IPS-15b (cell line): ENCODE data around the gene VPS37B.
A peak's percentile ranks its signal among the peaks of the same experiment; 100 is the strongest.

Experiments
- H3K27me3 ChIP-seq: one replicate; pipeline ENCODE4 v1.6.1; 2013; ENCODE audit warnings: low read length; ENCODE audit not compliant: control insufficient read depth, insufficient read depth
- H3K36me3 ChIP-seq: one replicate; pipeline ENCODE4 v1.6.1; 2013; ENCODE audit warnings: low read length; ENCODE audit not compliant: control insufficient read depth, insufficient read depth
- H3K4me1 ChIP-seq: one replicate; pipeline ENCODE4 v1.6.1; 2013; ENCODE audit warnings: mild to moderate bottlenecking, low read length; ENCODE audit not compliant: control insufficient read depth, insufficient read depth
- H3K4me3 ChIP-seq: one replicate; pipeline ENCODE4 v1.5.1; 2013; ENCODE audit warnings: low read depth, low read length
- H3K9ac ChIP-seq: one replicate; pipeline ENCODE4 v1.6.1; 2013; ENCODE audit warnings: low read depth, mild to moderate bottlenecking, low read length
- H3K9me3 ChIP-seq: one replicate; pipeline ENCODE4 v1.6.1; 2013; ENCODE audit warnings: mild to moderate bottlenecking, low read length; ENCODE audit not compliant: control insufficient read depth, insufficient read depth

Gene VPS37B

DNA sequence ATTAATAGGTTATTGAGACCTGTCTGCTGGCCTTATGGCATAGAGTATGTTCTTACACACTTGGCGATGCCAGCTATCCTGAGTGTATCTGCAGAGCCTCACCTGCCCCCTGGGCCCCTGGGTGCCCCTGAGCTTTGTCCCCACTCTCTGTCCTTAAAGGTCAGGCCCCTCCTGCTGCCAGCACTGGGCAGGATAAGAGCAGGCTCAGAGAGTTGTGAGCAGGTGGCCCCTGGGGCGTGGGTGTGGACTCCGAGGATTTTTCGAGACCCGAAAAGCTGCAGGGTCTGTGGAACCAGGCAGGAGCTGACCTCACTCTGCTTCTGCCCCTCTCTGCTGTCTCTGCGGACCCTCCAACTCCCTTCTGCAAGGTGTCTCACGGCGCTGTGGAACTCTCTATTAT, 52.5 kb downstream of the VPS37B start:
- Histone ChIP-seq H3K4me1 (peaks cover 3% of the 10 kb centered on the region), H3K9me3 (no peaks in the 10 kb centered on the region), H3K27me3 (no peaks in the 10 kb centered on the region), H3K36me3 (no peaks in the 10 kb centered on the region), H3K9ac (no peak overlapping the region), H3K4me3 (no peak overlapping the region)

DNA sequence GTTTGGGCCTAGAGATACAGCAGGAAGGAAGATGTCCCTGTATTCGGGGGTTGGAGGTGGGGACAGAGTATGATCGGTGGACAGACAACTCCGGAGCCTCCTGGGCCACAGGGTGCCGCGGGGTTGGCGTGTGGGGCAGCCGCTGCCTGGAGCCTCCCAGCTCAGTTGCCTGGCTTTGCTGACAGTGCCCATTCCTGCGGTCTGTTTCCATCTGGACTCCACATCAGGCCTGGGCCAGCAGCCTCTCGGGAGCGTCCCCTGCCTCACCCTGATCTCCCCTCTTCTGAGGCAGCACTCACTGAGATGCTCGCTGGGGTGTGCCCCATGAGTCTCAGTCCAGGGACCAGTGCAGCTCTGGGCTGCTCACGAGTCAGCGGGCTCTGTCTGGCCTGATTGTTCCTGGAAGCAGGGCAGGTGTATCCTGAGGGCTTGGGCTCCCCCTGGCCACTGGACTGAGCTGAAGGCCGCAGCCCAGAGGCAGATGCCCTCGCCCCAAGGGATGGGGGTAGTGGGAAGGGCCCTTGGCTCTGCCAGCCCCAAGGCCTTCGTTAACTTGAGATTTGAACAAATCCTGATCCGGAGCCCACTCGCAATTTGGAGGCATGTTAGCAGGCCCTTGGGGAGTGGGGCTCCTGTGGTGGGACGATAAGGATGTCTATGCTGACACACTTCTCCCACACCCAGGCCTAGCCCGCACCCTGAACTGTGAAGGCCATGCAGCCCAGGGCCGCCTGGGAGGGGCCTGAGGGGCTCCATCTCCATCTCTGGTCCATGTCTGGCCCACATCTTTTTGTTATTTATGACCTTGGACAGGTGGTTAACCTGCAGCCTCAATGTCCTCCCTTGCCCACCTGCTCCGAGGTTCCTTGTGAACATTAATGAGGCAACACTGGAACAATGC, 53.2 kb downstream of the VPS37B start:
- no peaks in the 10 kb centered on the region for H3K36me3 ChIP-seq
- peaks cover 5% of the 10 kb centered on the region for H3K4me1 ChIP-seq
- H3K27me3 ChIP-seq: peaks cover 1% of the 10 kb centered on the region
- no peaks in the 10 kb centered on the region for H3K9me3 ChIP-seq
- H3K4me3 ChIP-seq: no peak overlapping the region
- no peak overlapping the region for H3K9ac ChIP-seq

DNA sequence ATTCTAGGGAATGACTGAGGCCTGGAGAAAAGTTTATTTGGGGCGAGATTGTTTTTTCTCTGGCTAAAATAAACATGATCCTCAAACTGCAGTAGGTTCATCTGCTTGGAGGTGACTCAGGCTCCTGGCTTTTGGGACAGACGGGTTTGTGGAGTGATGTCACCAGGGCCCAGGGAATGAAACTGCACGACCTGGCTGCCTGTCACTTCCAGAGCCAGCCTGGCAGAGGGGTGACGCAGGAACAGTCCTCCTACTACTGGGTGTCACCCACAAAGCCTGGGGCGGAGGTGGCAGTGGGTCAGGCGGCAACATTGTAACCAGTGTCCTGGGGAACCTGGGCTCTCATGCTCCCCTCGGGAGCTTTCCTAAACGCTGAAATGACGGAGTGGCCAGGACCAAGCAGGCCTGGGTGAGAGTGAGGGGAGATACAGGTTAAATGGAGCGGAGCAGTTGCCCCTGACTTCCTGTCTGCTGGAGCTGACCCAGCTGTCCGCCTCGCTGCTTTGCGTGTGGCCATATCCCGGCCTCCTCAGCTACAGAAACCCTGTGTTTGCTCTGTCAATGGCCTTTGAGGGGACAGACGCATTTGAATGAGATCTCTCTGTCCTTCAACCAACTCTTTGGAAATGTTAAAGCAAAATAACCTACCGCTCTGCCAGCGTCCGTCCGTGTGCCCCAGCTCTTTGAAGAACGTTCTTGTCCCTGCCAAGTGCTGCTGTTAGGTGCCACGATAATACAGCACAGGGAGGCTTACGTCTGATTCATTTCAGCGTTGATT, 54.2 kb downstream of the VPS37B start:
- no peaks in the 10 kb centered on the region for H3K36me3 ChIP-seq
- H3K4me3 ChIP-seq: no peak overlapping the region
- H3K4me1 ChIP-seq: peaks cover 9% of the 10 kb centered on the region
- H3K9me3 ChIP-seq: no peaks in the 10 kb centered on the region
- H3K9ac ChIP-seq: no peak overlapping the region
- H3K27me3 ChIP-seq: peaks cover 10% of the 10 kb centered on the region

DNA sequence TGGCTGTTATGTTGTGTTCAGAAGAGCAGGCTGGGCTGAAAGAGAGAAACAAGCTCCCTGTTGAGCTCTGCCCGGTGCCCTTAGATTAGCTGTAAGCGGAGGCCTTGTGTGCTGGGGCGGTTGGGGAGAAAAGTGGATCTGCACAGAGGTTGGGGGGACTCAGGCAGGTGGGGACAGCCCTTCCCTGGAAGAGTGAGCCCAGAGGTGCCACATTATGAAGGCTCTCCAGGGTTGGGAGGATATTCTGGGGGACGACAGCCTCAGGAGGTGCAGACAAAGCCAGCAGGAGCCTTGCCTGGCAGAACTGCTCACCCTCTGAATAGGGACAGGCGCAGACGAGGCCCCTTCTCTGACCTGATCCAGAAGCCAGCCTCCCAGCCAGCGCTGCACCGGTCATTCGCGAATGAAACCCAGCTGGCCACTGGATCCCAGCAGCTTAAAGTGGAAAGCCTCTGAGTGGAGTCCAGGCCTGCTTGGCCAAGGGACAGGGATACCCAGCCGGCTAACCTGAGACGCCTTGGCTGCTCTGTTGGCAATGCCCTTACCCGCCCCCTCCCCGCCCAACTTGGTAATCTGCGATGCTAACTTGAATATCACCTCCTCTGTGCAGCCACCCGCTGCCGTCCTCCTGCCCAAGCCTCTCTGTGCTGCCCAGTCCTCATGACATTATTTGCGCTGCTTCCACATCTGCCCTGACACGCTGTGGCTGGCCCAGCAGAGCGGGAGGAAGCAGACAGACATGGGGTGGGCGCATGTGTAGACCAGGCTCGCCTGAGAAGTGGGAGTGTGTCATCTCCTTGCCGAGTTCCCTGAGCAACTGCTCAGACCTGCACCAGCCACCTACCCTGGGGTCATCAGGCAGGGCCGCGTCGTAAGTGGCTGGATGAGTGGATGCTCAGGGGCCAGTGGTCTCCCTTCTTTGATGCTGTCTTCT, 55.1 kb downstream of the VPS37B start:
- Histone ChIP-seq H3K36me3 (no peaks in the 10 kb centered on the region), H3K27me3 (peaks cover 15% of the 10 kb centered on the region), H3K4me3 (no peak overlapping the region), H3K9me3 (no peaks in the 10 kb centered on the region), H3K9ac (no peak overlapping the region), H3K4me1 (peaks cover 11% of the 10 kb centered on the region)

DNA sequence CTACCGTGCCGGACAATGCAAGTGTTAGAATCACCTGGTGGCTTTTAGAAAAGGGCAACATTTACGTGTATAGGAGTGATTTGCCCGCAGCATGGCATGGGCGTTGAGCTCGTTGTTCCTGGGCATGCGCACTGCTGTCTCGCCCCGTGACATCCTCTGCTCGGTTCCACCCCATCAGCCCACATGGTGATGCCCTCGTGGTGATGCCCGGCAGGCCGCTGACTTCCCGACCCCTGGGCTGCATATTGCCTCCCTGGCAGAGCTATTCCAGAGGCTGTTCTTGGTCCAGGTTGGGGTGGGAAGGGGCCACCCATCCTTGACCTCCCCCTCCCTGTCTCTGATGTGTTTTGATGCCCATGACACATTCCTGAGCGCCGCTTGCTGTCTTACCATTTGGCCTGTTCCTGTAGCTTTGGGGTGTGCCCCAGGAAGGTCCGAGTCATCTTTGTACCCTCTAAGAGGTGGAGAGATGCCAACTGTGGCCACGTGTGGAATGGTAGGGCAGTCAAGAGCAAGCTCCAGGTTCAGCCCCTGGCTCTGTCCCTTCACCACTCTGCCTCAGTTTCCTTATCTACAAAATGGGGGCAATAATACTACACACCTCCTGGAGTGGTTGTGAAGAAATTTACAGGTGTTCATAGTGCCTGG, 55.9 kb downstream of the VPS37B start:
- Histone ChIP-seq H3K4me1 (peaks cover 8% of the 10 kb centered on the region), H3K9ac (no peak overlapping the region)

DNA sequence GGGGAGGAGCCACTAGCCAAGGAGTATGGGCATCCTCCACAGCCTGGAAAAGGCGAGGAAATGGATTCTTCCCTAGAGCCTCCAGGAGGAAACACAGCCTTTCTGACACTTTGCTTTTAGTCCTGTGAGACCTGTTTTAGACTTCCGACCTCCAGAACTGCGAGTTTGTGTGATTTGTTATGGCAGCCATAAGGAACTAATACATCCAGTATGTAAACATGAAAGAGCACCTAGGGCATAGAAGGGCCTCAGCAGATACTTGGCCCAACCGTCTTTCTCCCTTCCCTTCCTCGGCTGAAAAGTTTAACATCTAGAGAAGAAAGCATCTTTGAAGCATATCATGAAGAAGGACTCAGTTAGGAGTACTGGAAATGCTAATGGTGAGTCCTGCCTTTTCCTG, 57.1 kb downstream of the VPS37B start:
- H3K9me3 ChIP-seq: no peaks in the 10 kb centered on the region
- H3K4me3 ChIP-seq: no peak overlapping the region
- H3K9ac ChIP-seq: no peak overlapping the region
- H3K36me3 ChIP-seq: no peaks in the 10 kb centered on the region
- peaks cover 8% of the 10 kb centered on the region for H3K4me1 ChIP-seq
- peaks cover 15% of the 10 kb centered on the region for H3K27me3 ChIP-seq

More for the DNA sequence above, 55.9 kb downstream of the VPS37B start:
- peaks cover 15% of the 10 kb centered on the region for H3K27me3 ChIP-seq
- H3K9me3 ChIP-seq: no peaks in the 10 kb centered on the region
- H3K36me3 ChIP-seq: no peaks in the 10 kb centered on the region
- no peak overlapping the region for H3K4me3 ChIP-seq

DNA sequence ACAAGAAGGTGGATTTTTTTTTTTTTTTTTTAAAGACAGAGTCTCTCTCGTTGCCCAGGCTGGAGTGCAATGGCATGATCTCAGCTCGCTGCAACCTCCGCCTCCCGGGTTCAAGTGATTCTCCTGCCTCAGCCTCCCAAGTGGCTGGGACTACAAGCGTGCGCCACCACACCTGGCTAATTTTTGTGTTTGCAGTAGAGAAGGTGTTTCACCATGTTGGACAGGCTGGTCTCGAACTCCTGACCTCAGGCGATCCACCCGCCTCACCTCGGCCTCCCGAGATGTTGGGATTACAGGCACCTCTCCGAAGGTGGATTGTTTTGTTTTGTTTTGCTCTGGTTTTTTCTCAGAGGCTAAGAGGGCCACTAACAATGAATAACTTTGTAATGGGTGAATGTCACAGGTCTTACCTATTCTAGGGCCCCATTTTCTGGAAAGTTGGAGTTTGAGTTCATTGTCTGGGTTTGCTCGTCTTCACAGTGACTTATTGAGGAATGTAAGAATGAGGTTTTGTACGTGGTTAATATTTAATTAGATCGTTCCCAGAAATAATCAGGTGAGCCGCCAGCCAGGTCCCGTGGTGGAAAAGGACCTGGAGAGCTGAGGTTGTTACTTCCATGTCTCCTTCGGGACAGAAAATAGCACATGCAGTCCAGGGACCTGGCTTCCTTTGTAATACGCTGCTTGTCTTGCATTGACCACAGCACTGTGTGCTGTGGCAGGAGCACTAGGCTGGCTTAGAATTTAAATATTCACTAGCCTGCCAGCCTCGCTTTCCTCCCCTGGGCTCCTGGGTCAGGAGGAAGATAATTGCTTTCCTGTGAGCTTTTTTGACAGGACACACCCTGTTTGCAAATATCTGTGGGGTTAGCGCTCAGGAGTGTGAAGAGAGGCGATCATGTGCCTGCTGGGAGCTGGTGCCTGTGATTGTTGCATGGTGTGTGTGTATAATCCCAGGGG, 58.3 kb downstream of the VPS37B start:
- no peak overlapping the region for H3K9ac ChIP-seq
- peaks cover 8% of the 10 kb centered on the region for H3K4me1 ChIP-seq
- no peaks in the 10 kb centered on the region for H3K36me3 ChIP-seq
- H3K9me3 ChIP-seq: no peaks in the 10 kb centered on the region
- H3K27me3 ChIP-seq: peaks cover 19% of the 10 kb centered on the region
- H3K4me3 ChIP-seq: no peak overlapping the region

DNA sequence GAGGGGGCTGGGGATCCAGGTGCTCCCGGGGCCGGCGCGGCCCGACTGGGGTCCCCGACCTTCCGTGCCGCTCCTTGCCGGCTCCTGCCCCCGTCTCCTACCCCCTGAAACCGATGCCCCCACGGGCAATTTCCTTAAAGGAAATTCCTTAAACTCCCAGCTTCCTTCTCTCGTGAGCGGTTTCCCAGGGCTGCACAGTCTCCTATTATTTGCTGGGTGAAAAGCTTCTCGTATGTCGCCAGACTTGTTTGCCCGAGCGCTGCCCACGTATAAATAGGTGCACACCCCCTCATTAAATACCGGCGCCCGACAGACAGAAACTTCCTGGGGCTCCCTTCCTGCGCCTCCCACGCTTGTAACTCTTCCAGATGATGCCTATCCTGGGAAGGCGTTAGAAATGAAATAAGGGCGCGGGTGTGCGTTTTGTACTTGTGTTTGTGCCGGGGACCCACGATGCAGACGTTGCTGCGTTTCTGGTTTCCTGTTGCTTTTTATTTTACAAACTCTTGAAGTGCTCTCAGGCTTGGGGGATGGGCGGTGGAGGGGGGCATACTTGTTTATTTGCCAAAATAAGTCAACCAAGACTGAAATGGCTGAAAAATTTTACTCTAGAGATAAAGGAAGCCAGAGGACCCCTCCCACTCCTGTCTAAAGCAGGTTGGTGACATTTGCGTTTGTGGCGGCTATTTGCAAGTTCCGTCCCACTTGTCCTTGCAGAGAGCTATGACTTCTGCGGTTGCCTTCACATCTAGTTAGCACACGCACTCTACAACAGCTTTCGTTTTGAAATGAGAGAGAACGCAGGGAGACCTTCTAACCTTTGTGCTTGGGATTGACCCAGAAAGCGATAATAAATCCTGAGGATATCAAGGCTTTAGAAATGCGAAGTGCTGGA, 59.6 kb downstream of the VPS37B start:
- Histone ChIP-seq H3K27me3 (peaks cover 19% of the 10 kb centered on the region), H3K4me3 (peak overlapping the region; percentile 66), H3K9me3 (no peaks in the 10 kb centered on the region), H3K9ac (peak overlapping the region; percentile 54), H3K36me3 (no peaks in the 10 kb centered on the region), H3K4me1 (peaks cover 8% of the 10 kb centered on the region)

DNA sequence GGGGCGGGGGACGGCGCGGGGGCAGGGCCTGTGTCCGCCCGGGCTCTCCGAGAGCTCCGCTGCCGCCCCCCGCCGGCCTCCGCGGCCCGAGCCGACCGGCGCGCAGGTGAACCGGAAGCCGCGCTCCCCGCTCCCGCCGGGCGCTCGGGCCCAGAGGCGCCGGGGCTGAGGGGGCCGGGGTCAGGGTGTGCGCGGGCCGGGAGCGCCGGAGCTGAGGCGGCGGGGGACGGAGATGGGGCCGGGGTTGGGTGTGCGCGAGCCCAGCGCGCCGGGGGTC, 60.2 kb downstream of the VPS37B start:
- Histone ChIP-seq H3K4me3 (peak overlapping the region; percentile 66), H3K9ac (no peak overlapping the region), H3K36me3 (no peaks in the 10 kb centered on the region), H3K27me3 (peaks cover 19% of the 10 kb centered on the region), H3K9me3 (no peaks in the 10 kb centered on the region), H3K4me1 (peaks cover 8% of the 10 kb centered on the region)
